ENCODE results near the gene ACCS. TPM values are rescaled to one million over a fixed set of nuclear protein-coding genes. Genes with fewer than 3 reads are reported as not detected.

Gene ACCS
- total and polyA plus RNA-seq, 8 donors: 29.3 to 88.1 (median 52.1) TPM

DNA sequence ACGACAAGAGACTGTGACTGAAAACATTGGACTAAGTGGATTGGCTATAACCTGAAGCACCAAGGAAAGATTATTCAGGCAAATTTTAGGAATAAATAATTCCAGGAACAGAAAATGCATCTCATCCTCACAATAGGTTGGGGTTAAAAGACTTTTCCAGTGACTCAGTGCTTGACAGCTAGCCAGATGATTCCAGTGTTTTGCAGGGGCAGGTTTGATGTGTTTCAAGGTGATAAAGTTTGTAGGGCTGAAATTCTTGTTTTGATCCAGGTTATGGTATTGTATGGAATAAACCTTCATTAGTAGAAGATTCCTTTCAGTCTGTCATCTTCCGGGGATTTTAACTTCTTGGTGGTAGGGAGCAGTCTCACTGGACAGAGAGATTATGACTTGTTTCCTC lies 31.8 kb downstream of the ACCS start:
- no peak for DNase-seq
- Histone ChIP-seq H3K4me1 (peaks cover 6 to 22% of the 10 kb centered on the region in 2 donors), H3K9me3 (no peaks in the 10 kb centered on the region), H3K27ac (no peak overlapping the region), H3K27me3 (no peaks in the 10 kb centered on the region), H3K36me3 (no peaks in the 10 kb centered on the region), H3K4me3 (no peak overlapping the region)
- intact Hi-C loops (cut with DNase I): no loop called here
- TF ChIP-seq CTCF (IDR thresholded peaks at IDR 0.05): no peak
- no peak for ATAC-seq

DNA sequence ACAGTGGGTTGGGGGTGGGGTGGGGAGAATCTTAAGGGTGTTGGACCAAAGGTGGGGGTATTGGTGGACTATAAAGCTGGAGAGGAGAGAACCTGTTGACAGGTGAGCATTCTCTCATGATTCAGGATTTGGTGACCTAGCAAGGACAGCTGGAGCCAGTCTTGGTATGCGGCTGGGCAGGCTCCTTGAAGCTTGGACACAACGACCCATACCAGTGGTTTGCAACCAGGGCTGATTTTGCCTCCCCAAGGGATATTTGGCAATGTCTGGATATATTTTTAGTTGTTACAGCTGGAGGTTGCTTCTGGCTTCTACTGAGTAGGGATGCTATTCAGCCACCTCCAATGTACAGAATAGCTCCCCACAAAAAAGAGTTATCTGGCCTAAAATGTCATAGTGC lies 35.0 kb downstream of the ACCS start:
- no peak for TF ChIP-seq CTCF (IDR thresholded peaks at IDR 0.05)
- Histone ChIP-seq H3K27me3 (no peaks in the 10 kb centered on the region), H3K27ac (no peak overlapping the region), H3K4me3 (no peak overlapping the region), H3K9me3 (no peaks in the 10 kb centered on the region), H3K36me3 (no peaks in the 10 kb centered on the region), H3K4me1 (peaks cover 6 to 19% of the 10 kb centered on the region in 2 donors)
- DNase-seq: no peak
- intact Hi-C loops (cut with DNase I): no loop called here
- no peak for ATAC-seq

- no peak overlapping the region for H3K27ac ChIP-seq
- no peak for TF ChIP-seq CTCF (IDR thresholded peaks at IDR 0.05)
- no peaks in the 10 kb centered on the region for H3K27me3 ChIP-seq
- H3K4me1 ChIP-seq: peaks cover 0 to 6% of the 10 kb centered on the region in 2 donors
- intact Hi-C loops (cut with DNase I): no loop called here
- no peak for ATAC-seq
- H3K36me3 ChIP-seq: peaks cover 0 to 22% of the 10 kb centered on the region in 2 donors
- H3K9me3 ChIP-seq: no peaks in the 10 kb centered on the region
- no peak for DNase-seq
- no peak overlapping the region for H3K4me3 ChIP-seq
Measured at GRCh38 chr11:44104481-44105294, 38.6 kb downstream of the ACCS start.

DNA sequence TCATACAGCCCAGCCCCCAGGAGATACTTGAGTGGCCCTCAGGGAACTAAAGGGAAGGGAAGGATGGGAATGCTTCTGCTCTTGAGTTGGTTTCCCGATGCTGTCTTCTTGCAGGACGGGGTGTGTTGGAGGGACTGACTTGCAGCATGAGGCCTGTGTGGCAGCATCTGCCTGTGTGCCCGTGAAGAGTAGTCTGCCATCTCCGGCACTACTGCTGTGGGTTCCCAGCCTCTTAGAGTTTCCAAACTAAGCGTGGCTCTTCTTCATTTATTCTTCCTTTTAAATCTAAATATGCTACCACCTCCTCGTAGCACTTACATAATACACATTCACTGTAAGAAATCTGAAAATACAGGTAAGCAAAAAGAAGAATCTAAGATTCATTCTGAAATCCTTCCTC lies 42.2 kb downstream of the ACCS start:
- no peak overlapping the region for H3K27ac ChIP-seq
- H3K4me1 ChIP-seq: peaks cover 0 to 6% of the 10 kb centered on the region in 2 donors
- no peak for ATAC-seq
- peaks cover 0 to 22% of the 10 kb centered on the region in 2 donors for H3K36me3 ChIP-seq
- DNase-seq: no peak
- H3K9me3 ChIP-seq: no peaks in the 10 kb centered on the region
- H3K27me3 ChIP-seq: no peaks in the 10 kb centered on the region
- no peak overlapping the region for H3K4me3 ChIP-seq
- TF ChIP-seq CTCF (IDR thresholded peaks at IDR 0.05): no peak
- intact Hi-C loops (cut with DNase I): no loop called here

- H3K4me3 ChIP-seq: no peak overlapping the region
- DNase-seq (peak in 2 of 4 donors; percentile 47 to 49), ATAC-seq (peak; percentile 93)
- H3K9me3 ChIP-seq: no peaks in the 10 kb centered on the region
- H3K4me1 ChIP-seq: no peaks in the 10 kb centered on the region
- H3K36me3 ChIP-seq: peaks cover 0 to 37% of the 10 kb centered on the region in 2 donors
- no peak overlapping the region for H3K27ac ChIP-seq
- peak; percentile 67 to 71 for TF ChIP-seq CTCF (IDR thresholded peaks at IDR 0.05)
- intact Hi-C loops (cut with DNase I): no loop called here
- H3K27me3 ChIP-seq: no peaks in the 10 kb centered on the region
Measured at GRCh38 chr11:44110231-44110679, 44.2 kb downstream of the ACCS start.

All from left lung (tissue), 10 donors.